Islet precursor cell (in vitro differentiated cells): ENCODE measurements around the gene KCNK2.

ENCODE experiments used
- DNase-seq: peaks from one replicate; pipeline ENCODE4 v3.0.0-alpha.2; 2018

KCNK2 gene

DNA sequence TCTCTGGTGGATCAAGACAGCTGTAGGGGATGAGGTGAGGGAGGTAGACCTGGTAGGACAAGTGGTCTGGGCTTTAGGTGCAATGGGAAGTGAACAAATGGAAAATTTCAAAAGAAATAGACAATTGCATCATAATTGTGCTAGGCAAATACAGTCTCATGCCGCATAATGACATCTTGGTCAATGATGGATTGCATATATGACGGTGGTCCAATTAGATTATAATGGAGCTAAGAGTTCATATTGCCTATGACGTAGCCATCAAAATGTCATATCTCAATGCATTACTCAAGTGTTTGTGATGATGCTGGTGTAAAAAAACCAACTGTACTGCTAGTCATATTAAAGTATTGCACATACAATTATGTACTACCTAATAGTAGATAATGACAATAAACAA is 19.0 kb downstream of the KCNK2 start:
- no peak for DNase-seq

DNA sequence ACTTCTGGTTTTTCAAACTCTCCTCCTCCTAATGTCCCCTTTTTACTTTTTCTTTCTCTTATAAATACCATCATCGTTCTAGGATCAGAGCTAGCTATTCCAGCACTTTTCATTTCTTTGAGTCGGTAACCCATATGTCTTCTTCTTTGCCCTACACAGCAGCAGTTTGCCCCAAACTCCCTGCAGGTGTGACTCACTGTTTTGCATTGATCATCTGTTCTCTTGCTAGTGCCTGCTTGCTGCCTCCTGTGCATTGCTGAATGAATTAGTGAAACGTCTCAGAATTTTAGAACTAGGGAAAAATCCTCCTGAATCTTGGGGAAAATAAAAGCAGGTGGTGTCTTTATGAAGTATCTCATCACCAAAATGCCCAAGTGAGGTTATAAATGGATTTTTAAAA is 21.7 kb downstream of the KCNK2 start:
- no peak for DNase-seq

DNA sequence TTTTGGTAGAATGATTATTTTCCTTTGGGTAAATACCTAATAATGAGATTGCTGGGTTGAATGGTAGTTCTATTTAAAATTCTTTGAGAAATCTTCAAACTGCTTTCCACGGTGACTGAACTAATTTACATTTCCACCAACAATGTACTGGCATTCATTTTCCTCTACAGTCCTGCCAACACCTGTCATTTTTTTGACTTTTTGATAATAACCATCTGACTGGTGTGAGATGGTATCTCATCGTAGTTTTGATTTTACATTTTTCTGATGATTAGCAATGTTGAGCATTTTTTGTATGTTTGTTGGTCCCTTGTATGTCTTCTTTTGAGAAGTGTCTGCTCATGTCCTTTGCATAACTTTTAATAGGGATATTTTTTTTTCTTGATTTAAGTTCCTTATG is 23.5 kb downstream of the KCNK2 start:
- no peak for DNase-seq

DNA sequence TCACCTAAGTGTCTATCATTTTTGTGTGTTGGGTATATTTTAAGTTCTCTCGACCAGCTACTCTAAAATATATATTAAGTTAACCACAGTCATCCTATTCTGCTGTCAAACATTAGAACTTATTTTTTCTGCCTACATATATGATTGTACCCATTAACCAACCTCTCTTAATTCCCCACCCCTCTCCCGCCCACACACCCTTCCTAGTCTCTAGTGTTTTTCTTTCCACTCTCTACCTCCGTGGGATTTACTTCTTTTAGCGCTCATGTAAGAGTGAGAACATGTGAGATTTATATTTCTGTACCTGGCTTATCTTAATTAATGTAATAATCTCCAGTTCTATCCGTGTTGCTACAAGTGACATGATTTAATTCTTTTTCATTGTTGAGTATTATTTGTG is 26.6 kb downstream of the KCNK2 start:
- DNase-seq = no peak

DNA sequence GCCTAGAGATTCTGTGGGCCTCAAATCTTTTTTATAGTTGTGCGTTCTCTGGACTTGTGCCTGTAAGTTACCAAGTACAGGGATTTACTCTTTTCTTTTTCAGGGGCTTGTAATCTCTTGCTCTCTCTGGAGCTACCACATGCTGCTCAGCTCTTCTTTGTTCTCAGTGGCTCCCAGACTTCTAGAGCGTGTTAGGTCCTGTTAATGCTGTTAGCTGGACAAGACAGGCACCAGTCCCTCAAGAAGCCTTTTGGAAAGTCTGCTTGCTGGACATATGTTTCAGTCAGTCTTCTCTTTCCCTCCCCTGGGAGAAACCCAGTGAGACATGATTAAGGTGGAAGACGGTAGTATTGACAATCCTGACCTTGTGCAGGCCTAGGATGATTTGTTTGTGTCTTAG is 29.4 kb downstream of the KCNK2 start:
- no peak for DNase-seq

DNA sequence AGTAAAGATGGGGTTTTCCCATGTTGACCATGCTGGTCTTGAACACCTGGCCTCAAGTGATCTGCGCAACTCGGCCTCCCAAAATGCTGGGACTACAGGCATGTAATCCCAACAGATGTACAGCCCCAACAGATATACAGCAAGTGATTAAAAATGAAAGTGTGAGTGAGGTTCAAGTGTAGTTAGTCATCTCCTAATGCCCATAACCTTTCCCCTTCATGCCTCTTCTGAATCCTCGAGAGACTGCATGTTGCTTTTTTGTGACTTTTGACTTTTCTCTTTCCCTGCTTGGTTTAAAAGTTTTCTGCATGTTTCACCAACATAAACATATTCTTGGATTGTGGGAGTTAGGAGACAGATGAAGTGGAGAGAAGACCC is 31.2 kb downstream of the KCNK2 start:
- no peak for DNase-seq

DNA sequence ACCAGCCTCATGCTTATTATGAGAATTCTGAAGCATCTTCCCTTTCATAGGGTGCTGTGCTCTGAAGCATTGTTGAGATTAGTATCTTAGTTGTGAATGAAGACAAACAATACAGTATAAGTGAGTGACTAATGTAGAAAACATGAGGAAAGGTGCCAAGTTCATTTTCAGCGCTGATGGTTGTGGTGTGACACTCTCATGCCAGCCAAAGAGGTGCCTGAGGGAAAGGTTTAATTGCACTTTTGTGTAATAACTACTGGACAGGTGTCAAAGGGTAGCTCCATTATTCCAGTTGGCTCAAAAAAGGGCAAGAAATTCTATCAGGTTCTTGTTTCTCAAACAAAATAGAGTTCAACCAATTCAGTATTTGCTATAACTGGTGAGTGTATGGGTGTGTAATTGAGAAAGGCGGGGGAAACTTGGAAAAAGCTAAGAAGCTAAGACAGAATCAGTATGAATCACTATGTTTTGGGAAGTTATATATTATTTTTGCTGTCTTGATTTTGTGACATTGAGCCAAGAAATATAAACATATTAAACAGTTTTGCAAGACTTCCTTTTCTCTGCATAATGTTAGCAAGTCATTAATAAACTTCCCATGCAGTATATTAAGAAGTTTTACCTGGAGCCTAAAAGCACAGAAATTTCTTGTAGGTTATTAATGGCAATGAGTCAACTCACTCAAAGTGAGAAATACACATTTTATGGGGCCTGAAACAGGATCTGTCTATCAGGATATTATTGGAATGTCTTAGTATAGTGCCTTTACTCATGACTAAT is 31.8 kb downstream of the KCNK2 start:
- DNase-seq = no peak

DNA sequence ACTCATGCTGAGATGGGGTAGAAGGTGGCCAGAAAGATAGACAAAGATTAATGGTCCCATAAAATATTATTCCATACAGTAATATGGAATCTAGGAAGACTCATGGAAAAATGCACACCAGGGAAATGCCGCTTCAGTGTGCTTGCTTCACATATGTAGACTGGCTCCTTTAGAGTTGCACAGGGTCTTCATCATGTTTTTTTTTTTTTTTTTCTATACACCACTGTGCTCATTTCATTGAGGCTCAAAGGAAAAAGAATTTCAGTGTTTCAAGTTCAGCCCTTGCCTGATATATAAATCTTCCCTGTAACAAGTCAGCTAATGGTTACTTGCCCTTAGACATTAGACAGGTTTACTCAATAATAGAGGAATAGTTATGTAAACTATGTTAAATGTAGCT is 33.2 kb downstream of the KCNK2 start:
- no peak for DNase-seq

DNA sequence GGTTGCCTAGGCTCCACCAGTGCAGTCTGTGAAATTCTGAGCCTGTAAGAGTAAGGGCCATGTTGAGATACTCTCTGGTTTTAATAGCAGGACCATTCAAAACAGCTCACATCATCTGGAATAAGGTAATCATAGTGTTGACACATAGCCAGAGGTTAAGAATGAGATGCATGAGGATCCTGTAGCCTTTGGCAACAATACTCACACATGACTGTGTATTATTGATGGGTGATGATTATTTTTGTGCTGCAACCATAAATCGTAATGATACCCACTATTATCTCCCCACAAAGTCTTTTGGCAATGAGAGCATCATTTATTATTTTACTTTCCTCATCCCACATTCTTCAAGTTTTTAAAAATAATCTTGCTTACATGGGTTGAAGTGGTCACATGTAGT is 35.5 kb downstream of the KCNK2 start:
- no peak for DNase-seq

DNA sequence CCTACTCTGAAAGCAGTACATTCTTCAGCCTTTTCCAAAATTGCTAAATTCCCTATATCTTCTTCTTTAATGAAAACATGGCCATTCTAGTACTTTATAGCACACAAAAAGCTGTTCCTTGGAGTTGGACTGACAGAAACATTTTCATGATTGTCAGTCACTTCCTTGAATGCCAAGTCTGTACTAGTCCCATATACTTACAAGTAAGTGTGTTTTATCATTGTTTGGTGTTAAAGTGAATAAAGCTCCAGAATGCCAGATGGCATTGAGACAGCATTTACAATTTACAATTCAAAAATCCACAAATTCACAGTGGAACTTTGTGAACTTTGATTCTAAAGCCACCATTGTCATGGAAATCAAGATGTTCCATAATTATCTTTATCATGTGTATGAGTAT is 36.5 kb downstream of the KCNK2 start:
- DNase-seq = no peak

DNA sequence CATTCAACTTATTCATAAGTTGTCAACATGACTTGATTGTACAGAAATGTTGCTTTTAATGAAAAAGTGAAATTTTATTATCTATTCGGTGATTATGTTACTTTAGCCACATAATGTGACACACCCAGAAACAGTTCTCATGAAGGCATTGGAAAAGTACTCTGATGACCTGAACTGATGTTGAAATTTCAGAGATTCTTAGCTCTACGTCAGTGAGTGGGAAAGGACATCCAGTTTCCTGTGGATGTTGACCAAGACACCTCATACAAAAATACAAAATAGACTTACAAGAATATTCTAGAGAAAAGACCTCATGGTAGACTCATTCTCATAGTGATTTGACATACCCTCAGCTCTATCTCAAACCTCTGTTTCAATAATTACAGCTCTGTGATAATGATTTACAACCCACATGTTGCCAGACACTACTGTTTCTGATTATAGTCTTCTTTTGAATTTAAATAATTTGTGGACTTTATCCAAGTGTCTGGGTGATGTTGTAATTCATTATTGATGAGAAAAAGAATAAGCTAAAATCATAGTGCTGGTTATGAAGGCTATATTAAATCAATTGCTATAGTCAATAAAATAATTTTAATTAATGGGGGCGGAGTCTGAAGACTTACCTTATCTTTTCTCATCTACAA is 37.3 kb downstream of the KCNK2 start:
- DNase-seq = no peak

DNA sequence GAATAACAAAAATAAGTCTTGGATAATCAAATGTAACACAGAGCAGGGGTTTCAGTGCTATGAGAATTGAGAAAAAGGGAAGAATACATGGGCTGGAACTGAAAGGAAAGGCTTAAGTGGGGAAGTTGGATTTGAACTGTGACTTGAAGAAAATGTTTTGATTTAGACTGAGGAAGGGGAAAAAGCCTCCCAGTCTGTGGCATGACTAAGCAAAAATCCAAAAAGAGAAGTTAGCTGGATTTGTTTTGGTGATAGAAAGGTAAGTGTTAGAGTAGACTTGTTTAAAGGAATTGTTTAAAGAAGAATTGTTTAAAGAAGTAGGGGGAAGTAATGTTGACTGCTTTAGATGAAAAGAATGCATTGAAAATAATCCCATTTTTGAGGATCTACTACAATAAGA is 46.0 kb downstream of the KCNK2 start:
- no peak for DNase-seq

DNA sequence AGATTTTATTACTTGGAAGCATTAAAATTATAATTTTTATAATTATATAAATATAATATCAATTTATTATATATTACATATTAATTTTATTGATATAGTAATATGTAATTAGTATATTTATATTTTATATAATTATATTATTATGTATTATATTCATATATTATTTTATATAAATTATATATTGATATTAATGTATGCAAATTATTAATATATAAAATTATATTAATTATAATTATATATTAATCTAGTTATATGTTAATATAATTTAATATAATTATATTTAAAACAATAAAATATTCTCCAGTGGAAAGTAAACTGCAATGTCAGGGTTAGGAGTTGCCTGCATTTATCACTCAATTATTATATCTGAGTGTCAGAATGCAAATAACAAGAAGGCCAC is 48.8 kb downstream of the KCNK2 start:
- DNase-seq = no peak

DNA sequence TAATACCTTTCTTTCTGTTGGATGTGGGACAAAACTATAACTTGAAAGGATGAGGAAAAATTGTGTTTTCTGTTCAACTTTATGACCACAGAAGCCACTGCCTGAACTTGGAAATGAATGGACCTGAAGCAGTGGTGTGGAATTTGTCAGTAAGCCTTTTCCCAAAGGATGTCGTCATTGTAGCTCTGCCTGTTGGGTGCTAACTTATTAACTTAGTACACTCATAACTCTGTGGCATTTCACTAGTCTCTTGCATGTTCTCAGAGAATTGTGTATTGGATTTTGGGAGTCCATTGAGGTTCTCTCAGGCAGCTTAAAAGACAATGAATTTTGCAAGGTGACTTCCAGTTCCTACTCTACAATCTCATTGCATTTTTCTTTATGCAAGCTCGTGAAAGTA is 49.6 kb downstream of the KCNK2 start:
- DNase-seq = no peak

DNA sequence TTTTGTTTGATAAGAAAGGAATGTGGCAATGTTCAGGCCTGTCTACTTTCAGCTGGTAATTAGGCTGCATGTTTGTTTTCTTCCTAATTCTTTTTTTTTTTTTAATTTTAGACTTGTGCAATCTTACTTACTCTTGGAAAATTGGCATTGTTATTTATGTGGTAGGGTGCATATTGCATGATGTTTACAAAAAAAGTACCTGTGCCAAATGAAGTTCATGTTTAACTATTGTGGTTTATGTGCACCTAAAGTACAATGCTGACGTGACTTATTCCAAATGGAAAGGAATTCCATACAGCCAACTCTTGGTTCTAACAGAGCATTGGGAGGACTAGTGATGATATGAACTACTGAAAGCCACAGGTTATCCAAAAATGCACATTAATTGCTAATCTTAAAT is 51.0 kb downstream of the KCNK2 start:
- no peak for DNase-seq

DNA sequence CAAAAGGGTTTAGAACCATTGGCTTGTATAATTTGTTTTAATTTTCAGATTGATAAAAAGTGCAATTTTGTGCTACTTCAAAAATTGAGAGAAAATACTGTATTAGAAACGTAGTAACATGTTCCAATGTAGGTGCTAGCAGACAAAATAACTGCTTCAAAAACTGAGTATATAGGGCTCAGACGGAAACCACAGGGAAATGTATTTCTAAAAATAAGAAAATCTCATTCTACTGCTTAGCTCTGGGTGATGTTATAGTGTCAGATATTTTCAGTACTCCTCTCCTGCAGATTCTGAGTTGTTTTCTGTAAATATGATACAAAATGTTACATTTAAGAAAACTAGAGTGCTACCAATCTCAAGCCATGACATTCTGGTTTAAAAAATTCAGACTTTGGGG is 55.4 kb downstream of the KCNK2 start:
- DNase-seq = no peak

DNA sequence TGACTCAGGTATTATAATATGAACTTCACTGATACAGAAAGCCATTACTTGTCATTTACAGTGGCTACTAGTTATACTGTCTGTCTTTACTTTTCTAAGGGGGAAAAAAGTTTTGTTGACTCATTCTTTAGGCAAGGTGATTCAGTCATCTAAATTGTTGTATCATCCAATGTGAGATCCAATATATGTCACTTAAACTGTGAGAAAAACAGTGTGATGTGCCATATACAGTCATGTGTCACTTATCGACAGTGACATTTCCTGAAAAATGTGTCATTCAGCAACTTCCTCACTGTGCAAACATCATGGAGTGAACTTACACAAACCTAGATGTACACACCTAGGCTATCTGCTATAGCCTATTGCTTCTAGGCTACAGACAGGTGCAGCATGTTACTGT is 57.6 kb downstream of the KCNK2 start:
- DNase-seq = no peak

DNA sequence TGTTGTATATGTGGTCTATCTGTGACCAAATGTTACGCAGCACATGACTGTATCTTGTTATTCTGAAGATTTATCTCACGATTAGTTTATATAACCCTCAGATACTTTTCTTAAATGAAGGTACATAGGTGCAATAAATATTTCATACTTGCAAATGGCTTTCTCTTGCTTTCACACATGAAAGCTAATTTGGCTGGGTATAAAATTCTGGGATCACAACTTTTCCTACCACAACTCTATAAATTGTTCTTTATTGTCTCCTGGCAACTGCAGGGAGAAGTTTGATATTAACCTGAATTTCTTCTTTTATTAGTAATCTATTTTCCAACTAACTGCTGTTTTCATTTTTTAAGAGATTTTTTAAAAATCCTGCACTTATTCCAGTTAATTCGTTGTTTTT is 58.9 kb downstream of the KCNK2 start:
- no peak for DNase-seq

DNA sequence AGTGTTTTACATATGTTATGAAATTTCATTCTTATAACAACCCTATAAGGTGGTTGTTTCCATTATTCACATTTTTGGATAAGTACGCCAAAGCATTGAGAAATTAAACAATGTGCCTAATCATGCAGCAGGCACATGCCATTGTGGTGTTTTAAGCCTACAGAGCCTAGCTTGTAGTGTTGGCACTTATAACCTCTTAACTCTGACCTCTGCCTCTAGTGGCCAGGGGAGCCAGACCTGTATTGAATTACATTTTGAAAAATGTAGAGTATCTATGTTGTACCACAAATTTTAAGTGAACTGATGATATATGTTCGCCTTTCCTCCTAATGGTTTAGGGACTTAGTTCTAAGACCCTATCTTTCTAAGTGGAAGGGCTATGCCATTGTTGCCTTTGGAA is 61.0 kb downstream of the KCNK2 start:
- no peak for DNase-seq

DNA sequence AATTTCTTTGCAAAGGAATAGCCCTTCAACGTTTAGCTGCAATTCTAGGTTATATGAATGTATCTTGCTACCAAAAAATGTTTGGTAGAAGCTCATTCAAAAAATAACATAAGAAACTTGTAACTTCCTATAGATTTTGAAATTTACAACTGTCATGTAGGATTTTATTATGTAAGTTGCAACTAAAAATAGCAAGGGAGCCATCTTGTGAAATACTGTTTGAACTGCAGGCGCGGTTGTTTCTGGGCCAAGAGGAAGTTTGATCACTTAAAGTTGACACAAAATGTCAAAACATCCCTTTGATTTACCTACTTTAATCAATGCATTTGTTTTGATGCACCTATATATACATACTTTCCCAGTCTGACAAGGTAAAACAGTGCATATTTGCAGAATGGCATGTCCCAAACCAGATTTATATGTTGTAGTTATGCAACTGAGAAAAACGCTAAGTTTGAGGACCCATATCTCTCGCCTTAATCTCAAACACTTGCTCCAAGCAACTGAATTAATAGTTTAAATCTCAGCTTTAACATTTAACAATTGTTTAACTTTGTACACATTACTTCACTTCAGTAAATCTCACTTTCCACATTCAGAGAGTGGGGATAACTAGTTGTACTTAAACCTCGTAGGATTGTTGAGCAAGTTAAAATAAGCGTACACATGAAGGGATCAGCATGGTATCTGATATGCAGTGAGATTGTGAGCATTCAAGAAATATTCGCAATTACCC is 63.9 kb downstream of the KCNK2 start:
- DNase-seq = no peak

DNA sequence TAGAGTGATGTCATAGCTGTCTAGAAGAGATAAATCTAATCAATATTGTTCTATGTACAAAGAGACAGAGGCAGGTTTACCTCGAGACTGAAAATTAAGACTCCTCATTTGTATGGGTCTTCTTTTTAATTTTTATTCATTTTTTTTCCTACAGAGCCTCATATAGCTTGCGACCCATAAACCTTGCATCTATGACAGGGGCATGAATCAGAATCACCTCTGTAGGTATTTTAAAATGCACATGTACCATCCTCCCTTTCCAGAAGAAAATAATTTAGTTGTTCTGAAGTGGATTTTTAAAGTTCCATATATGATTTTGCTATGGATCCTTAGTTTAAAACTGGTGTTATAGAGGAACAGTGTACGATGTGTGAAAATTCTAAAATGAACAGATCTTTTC is 64.5 kb downstream of the KCNK2 start:
- DNase-seq = no peak

DNA sequence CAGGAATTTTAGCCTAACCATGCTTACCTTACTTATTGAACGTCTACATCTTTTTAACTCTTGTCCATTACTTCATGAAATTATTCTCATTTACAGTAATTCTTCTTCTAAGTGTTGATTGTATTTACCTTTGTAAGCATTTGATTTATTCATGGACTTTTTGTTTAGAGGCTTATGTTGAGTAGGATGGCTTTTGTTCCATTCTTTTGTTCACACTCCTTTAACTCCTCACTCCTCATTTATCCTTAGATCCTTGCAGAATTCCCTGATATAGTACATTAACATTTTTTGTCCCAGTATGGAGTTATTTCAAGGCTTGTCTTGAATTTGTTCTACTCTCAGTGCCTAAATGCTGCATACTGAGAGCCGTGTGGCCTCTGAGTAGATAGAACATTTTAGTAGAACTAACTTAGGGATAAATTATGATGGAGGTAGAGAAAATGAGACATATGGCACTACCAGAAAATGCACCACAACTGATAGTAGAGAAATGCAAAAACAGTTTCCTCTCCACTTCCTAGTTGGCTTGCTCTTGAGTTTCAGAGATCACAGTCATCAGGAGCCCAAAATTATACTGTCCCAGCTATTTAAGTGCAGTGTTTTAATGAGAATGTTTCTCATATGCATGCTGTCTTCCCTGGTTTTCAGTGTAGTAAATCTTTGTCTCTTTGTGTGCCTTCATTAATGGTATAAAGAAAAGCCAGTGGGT is 69.5 kb downstream of the KCNK2 start:
- no peak for DNase-seq

DNA sequence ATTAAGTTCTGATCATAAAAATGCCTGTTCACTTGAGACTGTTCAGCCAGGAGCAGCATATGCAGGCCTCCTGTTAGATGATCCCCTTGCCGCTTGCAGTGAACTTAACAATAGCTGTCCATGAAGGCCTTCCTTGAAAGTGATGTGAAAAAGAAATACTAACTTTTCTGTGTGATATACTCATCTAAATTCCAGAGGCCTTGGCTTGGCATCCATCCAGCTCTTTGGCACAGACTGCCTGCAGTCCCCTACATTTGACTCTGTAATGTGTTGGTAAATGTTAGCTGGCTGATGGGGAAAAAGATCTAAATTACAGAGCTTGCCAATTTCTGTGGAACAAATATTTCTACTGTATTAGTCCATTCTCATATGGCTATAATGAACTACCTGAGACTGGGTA is 73.7 kb downstream of the KCNK2 start:
- DNase-seq = no peak

DNA sequence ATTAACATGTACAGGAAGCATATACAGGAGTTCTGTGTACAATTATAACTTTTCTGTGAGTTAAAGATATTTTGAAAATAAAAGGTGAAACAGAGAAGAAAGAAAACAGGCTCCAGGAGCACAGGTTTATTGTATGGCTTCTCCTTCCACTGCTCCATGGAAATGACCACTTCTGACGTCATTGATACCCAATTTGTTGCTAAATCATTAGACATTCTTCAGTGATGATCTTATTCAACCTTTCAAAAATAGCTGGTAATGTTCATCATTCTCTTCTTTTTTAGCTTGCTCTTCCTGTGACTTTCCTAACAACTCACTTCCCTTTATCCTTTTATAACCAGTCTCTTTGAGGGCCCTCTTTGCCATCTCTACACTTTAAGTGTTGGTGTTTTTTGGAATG is 77.8 kb downstream of the KCNK2 start:
- no peak for DNase-seq
